Stomach (tissue), 19 donors: ENCODE data around the gene ARHGAP1. TPM values are rescaled to one million over a fixed set of nuclear protein-coding genes. Genes with fewer than 3 reads are reported as not detected.

Source experiments
- DNase-seq, 2 donors: peaks; one replicate each; pipeline versions ENCODE4 v3.0.0 to v3.0.0-alpha.2; 2013 to 2019
- H3K27ac ChIP-seq, 5 donors: fragments of 200-600 bp in 4 of 5; sonication (generic) in 4 of 5; one replicate each; pipeline ENCODE4 v1.5.1; 2013 to 2019; ENCODE audit warnings: mild to moderate bottlenecking in 1 of 5, moderate library complexity in 1 of 5
- H3K27me3 ChIP-seq, 3 donors: fragments of 200-600 bp; sonication (generic); one replicate each; pipeline ENCODE4 v1.5.1; 2017 to 2019; ENCODE audit warnings: mixed run types in 1 of 3
- H3K36me3 ChIP-seq, 4 donors: fragments of 200-600 bp; sonication (generic); 1 replicate in 3 of 4; 2 replicates in 1 of 4; pipeline ENCODE4 v1.5.1; 2016 to 2019
- H3K4me1 ChIP-seq, 4 donors: fragments of 200-600 bp; sonication (generic); one replicate each; pipeline ENCODE4 v1.5.1; 2016 to 2019
- H3K4me3 ChIP-seq, 4 donors: fragments of 200-600 bp; sonication (generic) in 3 of 4; one replicate each; pipeline ENCODE4 v1.5.1; 2016 to 2019; ENCODE audit warnings: mild to moderate bottlenecking in 1 of 4
- H3K9me3 ChIP-seq, 4 donors: fragments of 200-600 bp; sonication (generic); one replicate each; pipeline ENCODE4 v1.5.1; 2016 to 2019
- CTCF ChIP-seq, 7 experiments: fragments of 450-650 bp in 4 of 7; fragments of 200-600 bp in 3 of 7; sonication (generic) in 3 of 7; IDR thresholded peaks; one replicate each; pipeline ENCODE4 v1.5.1; 2016 to 2019; ENCODE audit warnings: antibody characterized with exemption in 7 of 7, control low read depth in 2 of 7, mild to moderate bottlenecking in 1 of 7
- EP300 ChIP-seq: sonication (generic); formaldehyde crosslinking; IDR thresholded peaks from one replicate; pipeline ENCODE4 v1.6.1; 2017; ENCODE audit warnings: antibody characterized with exemption
- POLR2A ChIP-seq, 4 donors: fragments of 450-650 bp; IDR thresholded peaks; one replicate each; pipeline ENCODE4 v1.6.1; 2016; ENCODE audit warnings: antibody characterized with exemption in 4 of 4, control low read depth in 2 of 4, mild to moderate bottlenecking in 1 of 4, moderate library complexity in 1 of 4
- POLR2AphosphoS5 ChIP-seq, 3 donors: sonication (generic); formaldehyde crosslinking; IDR thresholded peaks; one replicate each; pipeline ENCODE4 v1.6.1; 2016; ENCODE audit warnings: antibody characterized with exemption in 3 of 3
- WGBS, 5 donors: extraction: QIAGEN DNeasy Blood & Tissue Kit in 3 of 5; methylation state at CpG; one replicate each; pipeline versions ENCODE4 v1.1.5 to v1.1.7; 2013 to 2018; 5-methylcytosine and 5-hydroxymethylcytosine counted together
- intact Hi-C: fragments of 100-400 bp; cut with DNase I; formaldehyde crosslinking; loops from one replicate; pipeline ENCODE4 v1.15.1; 2023; ENCODE audit warnings: low total_unique reads
- long read RNA-seq, 10 donors: transcript quantifications; one replicate each; lab custom pipeline, GENCODE V29; 2026
- polyA plus RNA-seq, 3 donors: library from polyadenylated mRNA; stranded (reverse); fragments of 200-250 nt; gene quantifications; one replicate each; pipeline ENCODE4 v1.2.3, GENCODE V29; 2013
- total RNA-seq, 5 donors: library from RNA; depleted of rRNA; stranded (reverse); fragments of >200 nt; gene quantifications; one replicate each; pipeline versions ENCODE4 v1.1.0 to v1.2.3, GENCODE V29; 2014 to 2016
- donor health status: healthy with polysubstance abuse.
- donor health status: Bipolar disorder and iron deficiency.
- donor health status: healthy.

ARHGAP1 gene
- 10 to 100 TPM; 21.1 to 82.9 (median 35.6) TPM for total RNA-seq
- polyA plus RNA-seq: 10 to 100 TPM; 21.2 to 29.3 (median 28.0) TPM
- long read RNA-seq, donor 1, transcript ARHGAP1-201 (13 exons, 3,375 nt): major isoform, 11 of 15 reads
- long read RNA-seq, donor 1, partial matches to known transcripts: 0 of 15 reads
- long read RNA-seq, donor 1, other reads (novel, unspliced or antisense): 0 of 15 reads
- long read RNA-seq, donor 2, transcript ARHGAP1-201 (13 exons, 3,375 nt): major isoform, 5 of 7 reads
- long read RNA-seq, donor 2, partial matches to known transcripts: 0 of 7 reads
- long read RNA-seq, donor 2, other reads (novel, unspliced or antisense): 0 of 7 reads
- long read RNA-seq, donor 3, transcript ARHGAP1-201 (13 exons, 3,375 nt): major isoform, 5 of 13 reads
- long read RNA-seq, donor 3, partial matches to known transcripts: 8 of 13 reads
- long read RNA-seq, donor 3, other reads (novel, unspliced or antisense): 0 of 13 reads
- long read RNA-seq, donor 4, partial matches to known transcripts: 0 of 4 reads
- long read RNA-seq, donor 4, other reads (novel, unspliced or antisense): 0 of 4 reads
- long read RNA-seq, donor 5, transcript ARHGAP1-201 (13 exons, 3,375 nt): major isoform, 10 of 13 reads
- long read RNA-seq, donor 5, partial matches to known transcripts: 0 of 13 reads
- long read RNA-seq, donor 5, other reads (novel, unspliced or antisense): 0 of 13 reads
- long read RNA-seq, donor 6, transcript ARHGAP1-201 (13 exons, 3,375 nt): major isoform, 28 of 32 reads
- long read RNA-seq, donor 6, partial matches to known transcripts: 0 of 32 reads
- long read RNA-seq, donor 6, other reads (novel, unspliced or antisense): 0 of 32 reads
- long read RNA-seq, donor 7, transcript ARHGAP1-201 (13 exons, 3,375 nt): major isoform, 13 of 15 reads
- long read RNA-seq, donor 7, partial matches to known transcripts: 0 of 15 reads
- long read RNA-seq, donor 7, other reads (novel, unspliced or antisense): 0 of 15 reads
- long read RNA-seq, donor 8, partial matches to known transcripts: 60 of 68 reads
- long read RNA-seq, donor 8, other reads (novel, unspliced or antisense): 0 of 68 reads
- long read RNA-seq, donor 9, transcript ARHGAP1-207 (4 exons, 901 nt): major isoform, 5 of 8 reads
- long read RNA-seq, donor 9, partial matches to known transcripts: 0 of 8 reads
- long read RNA-seq, donor 9, other reads (novel, unspliced or antisense): 0 of 8 reads
- long read RNA-seq, donor 10, transcript ARHGAP1-201 (13 exons, 3,375 nt): major isoform, 5 of 6 reads
- long read RNA-seq, donor 10, partial matches to known transcripts: 0 of 6 reads
- long read RNA-seq, donor 10, other reads (novel, unspliced or antisense): 0 of 6 reads

DNA sequence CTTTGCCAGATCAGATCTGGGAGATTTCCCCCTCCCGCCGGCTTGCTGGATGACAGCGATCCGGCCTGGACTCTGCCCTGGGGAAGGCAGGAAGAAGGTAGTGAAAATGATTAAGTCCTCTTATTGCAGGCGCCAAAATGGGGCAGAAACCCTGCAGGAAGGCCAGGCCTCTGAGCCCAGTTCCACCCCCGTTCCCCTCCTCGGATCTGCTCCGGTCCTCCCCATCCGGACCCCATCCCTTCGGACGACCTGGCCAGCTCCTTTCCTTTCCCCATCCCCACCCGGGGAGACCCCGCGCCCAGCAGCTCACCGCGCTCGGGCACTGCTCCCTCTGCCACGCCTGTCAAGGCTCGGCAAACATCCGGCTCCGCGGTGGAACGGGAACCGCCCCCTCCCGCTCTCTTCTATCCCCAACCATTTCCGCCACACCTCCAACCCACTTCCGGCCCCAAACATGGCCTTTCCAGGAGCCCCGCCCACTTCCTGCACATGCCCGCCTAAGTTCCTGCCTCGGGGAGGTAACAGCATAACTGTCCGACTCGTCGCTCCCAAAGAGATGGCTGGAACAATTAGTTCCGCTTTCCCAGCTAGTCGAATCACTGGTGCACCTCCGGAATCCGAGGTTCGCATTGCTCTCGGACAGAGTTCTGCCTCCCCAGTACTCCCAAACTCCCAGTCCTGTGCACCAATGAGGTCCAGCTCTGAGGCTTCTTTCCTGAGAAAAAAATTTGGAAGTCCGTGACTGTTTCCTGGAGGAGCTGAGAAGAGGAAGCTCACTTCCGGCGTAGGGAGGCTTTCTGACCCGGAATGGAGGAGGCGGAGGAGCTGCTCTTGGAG is at the start of gene ARHGAP1, which contains the start of gene ZNF408:
Gene ARHGAP1 (minus strand): TSS at position 379 of the 837 bp plus-strand sequence. CDS start 4,512 bp downstream, outside the sequence.
Gene ZNF408 (plus strand): TSS at position 791 of the 837 bp plus-strand sequence. CDS start 17 bp downstream, at position 808.
- H3K9me3 ChIP-seq: no peaks in the 10 kb centered on the region
- intact Hi-C loops: no loop called here
- peaks cover 37 to 58% (median 53%) of the 10 kb centered on the region in 4 donors for H3K36me3 ChIP-seq
- 0% methylated on average over 42 to 44 of the region's 44 CpGs for WGBS, 5 donors
- peak within 1 kb of the TSS; percentile 86 to 95 (median 92) for H3K27ac ChIP-seq
- DNase-seq: peak; percentile 99
- peak within 1 kb of the TSS; percentile 82 to 100 (median 94) for H3K4me3 ChIP-seq
- H3K27me3 ChIP-seq: no peaks in the 10 kb centered on the region
- H3K4me1 ChIP-seq: peaks cover 54 to 68% (median 62%) of the 10 kb centered on the region in 4 donors
- TF ChIP-seq EP300 (no peak), CTCF (IDR thresholded peaks at IDR 0.05) (no peak), POLR2A (IDR thresholded peaks at IDR 0.05) (peak in 2 of 4 donors; percentile 73 to 92), POLR2AphosphoS5 (IDR thresholded peaks at IDR 0.05) (peak; percentile 64 to 96 (median 94))

DNA sequence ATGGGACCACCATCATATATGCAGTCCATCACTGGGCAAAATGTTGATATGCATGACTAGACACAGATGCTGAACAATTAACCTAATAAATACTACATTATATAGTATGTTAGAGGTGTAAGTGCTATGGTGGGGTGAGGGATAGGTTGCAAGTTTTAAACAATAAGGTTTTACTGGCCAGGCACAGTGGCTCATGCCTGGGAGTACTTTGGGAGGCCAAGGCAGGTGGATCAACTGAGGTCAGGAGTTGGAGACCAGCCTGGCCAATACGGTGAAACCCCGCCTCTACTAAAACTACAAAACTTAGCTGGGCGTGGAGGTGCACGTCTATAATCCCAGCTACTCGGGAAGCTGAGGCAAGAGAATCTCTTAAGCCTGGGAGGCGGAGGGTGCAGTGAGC is 46.7 kb upstream of the ARHGAP1 start:
- Histone ChIP-seq H3K27ac (no peak overlapping the region), H3K4me3 (no peak overlapping the region), H3K36me3 (peaks cover 65 to 99% (median 99%) of the 10 kb centered on the region in 4 donors), H3K4me1 (no peaks in the 10 kb centered on the region), H3K9me3 (no peaks in the 10 kb centered on the region), H3K27me3 (no peaks in the 10 kb centered on the region)
- WGBS, 5 donors: 82 to 95% (median 91%) methylated on average over 6 of the region's 6 CpGs
- intact Hi-C loops: no loop called here
- DNase-seq: no peak
- no peak for TF ChIP-seq CTCF (IDR thresholded peaks at IDR 0.05)
- TF ChIP-seq EP300: no peak
- no peak for TF ChIP-seq POLR2AphosphoS5 (IDR thresholded peaks at IDR 0.05)

- no peak overlapping the region for H3K27ac ChIP-seq
Measured at GRCh38 chr11:46745995-46746394, 45.6 kb upstream of the ARHGAP1 start.

More at GRCh38 chr11:46745995-46746394, 45.6 kb upstream of the ARHGAP1 start:
- TF ChIP-seq POLR2A (IDR thresholded peaks at IDR 0.05): no peak
- TF ChIP-seq CTCF (IDR thresholded peaks at IDR 0.05): no peak
- TF ChIP-seq EP300: no peak
- TF ChIP-seq POLR2AphosphoS5 (IDR thresholded peaks at IDR 0.05): no peak
- intact Hi-C loops: no loop called here
- H3K9me3 ChIP-seq: no peaks in the 10 kb centered on the region
- no peak for DNase-seq
- H3K4me3 ChIP-seq: no peak overlapping the region
- H3K4me1 ChIP-seq: no peaks in the 10 kb centered on the region
- H3K36me3 ChIP-seq: peaks cover 71 to 100% (median 100%) of the 10 kb centered on the region in 4 donors
- WGBS, 5 donors: 88 to 94% (median 89%) methylated on average over 3 of the region's 3 CpGs
- no peaks in the 10 kb centered on the region for H3K27me3 ChIP-seq
